B cell (primary cell): ENCODE measurements around the gene UPF1. TPM values are rescaled to one million over a fixed set of nuclear protein-coding genes. Genes with fewer than 3 reads are reported as not detected.
A peak's percentile ranks its signal among the peaks of the same experiment; 100 is the strongest.

Experiments
- ATAC-seq: fragments of 200-7000 bp; cut with Tn5 transposase; one replicate; pipeline ENCODE4 v1.10.0; 2021; ENCODE audit warnings: low read depth, mild to moderate bottlenecking, moderate number of reproducible peaks, moderate library complexity
- CTCF ChIA-PET: fragments of 350-600 bp; sonication (Branson Sonifier 250); formaldehyde crosslinking; loops from one replicate; lab custom pipeline; 2021; ENCODE audit warnings: antibody characterized with exemption, inconsistent platforms; lab: Charles Lee
- POLR2A ChIA-PET: fragments of 350-600 bp; sonication (Branson Sonifier 250); formaldehyde crosslinking; loops from one replicate; lab custom pipeline; 2021; ENCODE audit warnings: antibody characterized with exemption; lab: Charles Lee
- DNase-seq: peaks from one replicate; pipeline ENCODE4 v3.0.0; 2013
- H2AFZ ChIP-seq: 2 replicates; pipeline ENCODE4 v1.6.1; 2012; ENCODE audit warnings: mild to moderate bottlenecking, low read depth, low read length; ENCODE audit not compliant: insufficient read depth, poor library complexity, severe bottlenecking
- H3K27ac ChIP-seq, 2 donors: 1 replicate in 1 of 2; 2 replicates in 1 of 2; pipeline ENCODE4 v1.5.1; 2012 to 2013; ENCODE audit warnings: low read length in 2 of 2, mild to moderate bottlenecking in 2 of 2, moderate library complexity in 1 of 2
- H3K27me3 ChIP-seq, 4 experiments: fragments of 200-600 bp in 1 of 4; sonication (generic) in 1 of 4; replicated peaks in 1 of 4; 1 replicate in 2 of 4; 2 replicates in 2 of 4; pipeline versions ENCODE4 v1.6.1 to v1.7.0; 2013 to 2016; ENCODE audit warnings: low read length in 3 of 4, mild to moderate bottlenecking in 2 of 4, mixed read lengths in 1 of 4, moderate library complexity in 1 of 4; ENCODE audit not compliant: insufficient read depth in 4 of 4, control insufficient read depth in 3 of 4; ENCODE audit errors: control extremely low read depth in 1 of 4
- H3K36me3 ChIP-seq, 2 experiments: replicated peaks in 1 of 2; 1 replicate in 1 of 2; 2 replicates in 1 of 2; pipeline versions ENCODE4 v1.6.1 to v1.7.1; 2013; ENCODE audit warnings: low read length in 1 of 2; ENCODE audit not compliant: insufficient read depth in 2 of 2, control insufficient read depth in 1 of 2; ENCODE audit errors: control extremely low read depth in 1 of 2, extremely low read depth in 1 of 2
- H3K4me1 ChIP-seq, 2 donors: fragments of 200-600 bp in 1 of 2; sonication (generic) in 1 of 2; 1 replicate in 1 of 2; 2 replicates in 1 of 2; pipeline versions ENCODE4 v1.5.1 to v1.6.1; 2013 to 2017; ENCODE audit warnings: low read length in 2 of 2; ENCODE audit not compliant: control insufficient read depth in 2 of 2, insufficient read depth in 2 of 2
- H3K4me2 ChIP-seq: replicated peaks from 2 replicates; pipeline ENCODE3; 2012; ENCODE audit warnings: mild to moderate bottlenecking, low read depth, low read length; ENCODE audit not compliant: poor library complexity, severe bottlenecking
- H3K4me3 ChIP-seq, 5 experiments: fragments of 200-600 bp in 1 of 5; sonication (generic) in 1 of 5; 1 replicate in 3 of 5; 2 replicates in 2 of 5; pipeline versions ENCODE4 v1.5.1 to v1.7.0; 2011 to 2016; ENCODE audit warnings: low read length in 4 of 5, mild to moderate bottlenecking in 4 of 5, low read depth in 2 of 5, control low read depth in 1 of 5, moderate library complexity in 1 of 5; ENCODE audit not compliant: insufficient read depth in 1 of 5; ENCODE audit errors: control extremely low read depth in 1 of 5, extremely low read depth in 1 of 5
- H3K79me2 ChIP-seq: fragments of 200-600 bp; sonication (generic); one replicate; pipeline ENCODE4 v1.6.0; 2016; ENCODE audit warnings: low read length; ENCODE audit not compliant: control insufficient read depth, insufficient read depth
- H3K9ac ChIP-seq: fragments of 200-600 bp; sonication (generic); 2 replicates; pipeline ENCODE4 v1.6.1; 2017; ENCODE audit warnings: mild to moderate bottlenecking, low read length, moderate library complexity
- H3K9me3 ChIP-seq, 3 donors: one replicate each; pipeline versions ENCODE4 v1.6.1 to v1.7.1; 2013; ENCODE audit warnings: low read length in 2 of 3; ENCODE audit not compliant: control insufficient read depth in 2 of 3, insufficient read depth in 1 of 3; ENCODE audit errors: control extremely low read depth in 1 of 3
- H4K20me1 ChIP-seq: 2 replicates; pipeline ENCODE4 v1.6.0; 2012; ENCODE audit warnings: mild to moderate bottlenecking, low read length; ENCODE audit not compliant: insufficient read depth, control insufficient read depth, poor library complexity, severe bottlenecking
- H3K27ac Mint-ChIP-seq: one replicate; pipeline ENCODE4 v1.8.0; 2021; ENCODE audit warnings: mixed read lengths
- H3K27me3 Mint-ChIP-seq: one replicate; pipeline ENCODE4 v1.8.0; 2021; ENCODE audit warnings: mixed read lengths
- H3K4me1 Mint-ChIP-seq: one replicate; pipeline ENCODE4 v1.8.0; 2021; ENCODE audit warnings: mixed read lengths
- H3K4me3 Mint-ChIP-seq: one replicate; pipeline ENCODE4 v1.8.0; 2021; ENCODE audit warnings: mixed read lengths
- H3K9me3 Mint-ChIP-seq: one replicate; pipeline ENCODE4 v1.8.0; 2022; ENCODE audit warnings: mixed read lengths; ENCODE audit not compliant: insufficient read depth
- CTCF ChIP-seq: fragments of 200-600 bp; IDR thresholded peaks from one replicate; pipeline ENCODE4 v1.8.0; 2022; ENCODE audit warnings: antibody characterized with exemption, mild to moderate bottlenecking
- EZH2 ChIP-seq: IDR thresholded peaks from 2 replicates; pipeline ENCODE4 v1.6.1; 2012; ENCODE audit warnings: borderline replicate concordance, low read depth, mild to moderate bottlenecking, moderate library complexity, low read length; ENCODE audit not compliant: insufficient read depth, poor library complexity, severe bottlenecking
- WGBS: methylation state at CpG from one replicate; pipeline ENCODE4 v1.1.5; 2013; ENCODE audit warnings: missing lambda C conversion rate; ENCODE audit not compliant: insufficient coverage; 5-methylcytosine and 5-hydroxymethylcytosine counted together
- intact Hi-C: fragments of 100-400 bp; cut with micrococcal nuclease; formaldehyde crosslinking; loops from one replicate; pipeline ENCODE4 v1.10.0; 2022
- polyA plus RNA-seq: library from polyadenylated mRNA; depleted of rRNA; stranded (reverse); fragments of >200 nt; gene quantifications from 2 replicates; pipeline ENCODE4 v1.2.3, GENCODE V29; 2012
- total RNA-seq, 2 donors: library from RNA; stranded (reverse); fragments of 120-200 nt in 1 of 2; gene quantifications; 1 replicate in 1 of 2; 2 replicates in 1 of 2; pipeline versions ENCODE4 v1.2.3 to v1.2.4, GENCODE V29; 2013 to 2022

The UPF1 gene
- total and polyA plus RNA-seq, 2 donors (not counting 1 experiment from before 2014, with no cell fraction given): 51.9 to 98.6 TPM

GRCh38 chr19:18839465-18840287 is 7.9 kb downstream of the UPF1 start:
- peaks cover 5 to 32% of the 10 kb centered on the region in 2 experiments for H3K36me3 ChIP-seq
- no peak overlapping the region for H3K27ac Mint-ChIP-seq
- peaks cover 100% of the 10 kb centered on the region for H3K79me2 ChIP-seq
- DNase-seq (peak; percentile 3), ATAC-seq (no peak)
- intact Hi-C loops: no loop called here
- H3K4me1 ChIP-seq: peaks cover 22 to 57% of the 10 kb centered on the region in 2 donors
- H3K27me3 Mint-ChIP-seq: no peaks in the 10 kb centered on the region
- ChIA-PET CTCF (interaction anchor here (0.7 to 1.1 kb wide), 2 partner anchors 245 to 320 kb away, joined by 3 read pairs; no protein-coding TSS in a partner anchor), POLR2A (no interaction called here)
- no peak overlapping the region for H2AFZ ChIP-seq
- no peak overlapping the region for H3K4me3 ChIP-seq
- H3K9ac ChIP-seq: no peak overlapping the region
- no peak for TF ChIP-seq EZH2
- TF ChIP-seq CTCF: no peak
- peaks cover 99% of the 10 kb centered on the region for H4K20me1 ChIP-seq
- no peaks in the 10 kb centered on the region for H3K9me3 Mint-ChIP-seq
- H3K27ac ChIP-seq: no peak overlapping the region
- peak overlapping the region; percentile 15 for H3K4me2 ChIP-seq
- H3K27me3 ChIP-seq: no peaks in the 10 kb centered on the region
- WGBS: 96% methylated on average over 14 of the region's 15 CpGs
- no peaks in the 10 kb centered on the region for H3K9me3 ChIP-seq
- no peak overlapping the region for H3K4me3 Mint-ChIP-seq
- H3K4me1 Mint-ChIP-seq: peaks cover 76% of the 10 kb centered on the region
